Mesendoderm (in vitro differentiated cells): ENCODE measurements around the gene MSLN.

Experiments
- DNase-seq: peaks from one replicate; pipeline ENCODE4 v3.0.0; 2013
- H2AK5ac ChIP-seq: 2 replicates; pipeline ENCODE4 v1.6.1; 2013; ENCODE audit warnings: low read length, inconsistent platforms
- H2BK120ac ChIP-seq: 2 replicates; pipeline ENCODE4 v1.6.1; 2013; ENCODE audit warnings: low read depth, mild to moderate bottlenecking, low read length, moderate library complexity, mixed read lengths
- H2BK15ac ChIP-seq: replicated peaks from 2 replicates; pipeline ENCODE4 v1.6.1; 2013; ENCODE audit warnings: low read depth, mild to moderate bottlenecking, moderate library complexity
- H2BK5ac ChIP-seq: 2 replicates; pipeline ENCODE4 v1.6.1; 2013; ENCODE audit warnings: low read length, inconsistent platforms
- H3K18ac ChIP-seq: 2 replicates; pipeline ENCODE4 v1.6.1; 2013; ENCODE audit warnings: mild to moderate bottlenecking, low read length, mixed read lengths
- H3K23ac ChIP-seq: one replicate; pipeline ENCODE4 v1.6.1; 2013; ENCODE audit warnings: low read length
- H3K27ac ChIP-seq: 2 replicates; pipeline ENCODE4 v1.5.1; 2013; ENCODE audit warnings: low read depth, mild to moderate bottlenecking, inconsistent platforms, low read length, moderate library complexity
- H3K27me3 ChIP-seq: 2 replicates; pipeline ENCODE4 v1.6.1; 2013; ENCODE audit warnings: low read length, control low read depth, mild to moderate bottlenecking, inconsistent platforms; ENCODE audit not compliant: insufficient read depth, poor library complexity
- H3K36me3 ChIP-seq: 2 replicates; pipeline ENCODE4 v1.6.1; 2013; ENCODE audit warnings: low read length, inconsistent platforms; ENCODE audit not compliant: control insufficient read depth, insufficient read depth
- H3K4ac ChIP-seq: one replicate; pipeline ENCODE4 v1.6.1; 2013; ENCODE audit warnings: low read depth, mild to moderate bottlenecking, low read length, moderate library complexity
- H3K4me1 ChIP-seq: 2 replicates; pipeline ENCODE4 v1.6.1; 2013; ENCODE audit warnings: low read depth, low read length, inconsistent platforms; ENCODE audit not compliant: control insufficient read depth
- H3K4me2 ChIP-seq: 2 replicates; pipeline ENCODE4 v1.6.1; 2013; ENCODE audit warnings: low read length
- H3K4me3 ChIP-seq: 2 replicates; pipeline ENCODE4 v1.5.1; 2013; ENCODE audit warnings: mild to moderate bottlenecking, low read length
- H3K56ac ChIP-seq: one replicate; pipeline ENCODE4 v1.6.1; 2013; ENCODE audit warnings: low read length
- H3K79me1 ChIP-seq: 2 replicates; pipeline ENCODE4 v1.6.1; 2013; ENCODE audit warnings: low read length, inconsistent platforms
- H3K79me2 ChIP-seq: 2 replicates; pipeline ENCODE4 v1.6.1; 2013; ENCODE audit warnings: mild to moderate bottlenecking, low read length; ENCODE audit not compliant: control insufficient read depth, insufficient read depth
- H3K9ac ChIP-seq: 2 replicates; pipeline ENCODE4 v1.6.1; 2013; ENCODE audit warnings: low read length, inconsistent platforms
- H4K5ac ChIP-seq: one replicate; pipeline ENCODE4 v1.6.1; 2013; ENCODE audit warnings: low read length
- H4K8ac ChIP-seq: one replicate; pipeline ENCODE4 v1.6.1; 2013; ENCODE audit warnings: low read depth, mild to moderate bottlenecking, control low read depth, low read length, moderate library complexity
- WGBS: extraction: QIAGEN DNeasy Blood & Tissue Kit; methylation state at CpG from one replicate; pipeline ENCODE4 v1.1.7; 2013; ENCODE audit warnings: low lambda C conversion rate, missing lambda C conversion rate; ENCODE audit not compliant: insufficient coverage; ENCODE audit errors: extremely low coverage; 5-methylcytosine and 5-hydroxymethylcytosine counted together

Gene MSLN

GRCh38 chr16:718389-718788 is 42.1 kb upstream of the MSLN start:
- Histone ChIP-seq H3K4ac (no peak overlapping the region), H3K4me2 (no peak overlapping the region), H2BK15ac (no peak overlapping the region), H2BK5ac (no peak overlapping the region), H3K36me3 (no peaks in the 10 kb centered on the region), H3K79me2 (no peaks in the 10 kb centered on the region), H4K8ac (no peak overlapping the region), H3K18ac (no peak overlapping the region), H3K9ac (no peak overlapping the region), H3K79me1 (no peaks in the 10 kb centered on the region), H3K27ac (no peak overlapping the region), H3K23ac (no peak overlapping the region), H3K4me1 (peaks cover 4% of the 10 kb centered on the region), H3K27me3 (peaks cover 7% of the 10 kb centered on the region), H2BK120ac (no peak overlapping the region), H3K4me3 (no peak overlapping the region), H4K5ac (no peak overlapping the region), H3K56ac (no peak overlapping the region), H2AK5ac (no peak overlapping the region)
- DNase-seq, result no peak
- no CpG with 5 or more reads among the region's 9 CpGs for WGBS

DNA sequence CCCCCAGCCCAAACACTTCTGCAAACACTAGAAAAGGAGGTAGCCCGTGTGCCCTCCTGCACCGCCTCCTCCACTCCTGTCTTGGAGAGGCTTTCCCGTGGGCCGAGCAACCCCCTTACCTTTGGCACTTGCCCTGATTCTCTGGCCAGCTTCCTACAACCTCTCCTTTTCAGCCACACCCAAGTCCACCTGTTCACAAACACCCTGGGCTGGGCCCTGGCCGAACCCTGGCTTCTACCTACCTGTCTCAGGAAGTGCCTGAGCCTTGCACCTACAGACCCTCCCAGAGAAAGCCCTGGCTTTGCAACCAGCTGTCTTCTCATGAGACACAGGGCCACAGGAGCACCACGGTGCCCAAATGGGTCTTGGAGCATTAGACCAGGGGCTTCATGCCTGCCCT is 41.6 kb upstream of the MSLN start:
- Histone ChIP-seq H3K4me3 (no peak overlapping the region), H3K18ac (no peak overlapping the region), H3K27ac (no peak overlapping the region), H2BK5ac (no peak overlapping the region), H3K4me2 (no peak overlapping the region), H3K36me3 (no peaks in the 10 kb centered on the region), H3K27me3 (peaks cover 7% of the 10 kb centered on the region), H4K8ac (no peak overlapping the region), H3K79me2 (no peaks in the 10 kb centered on the region), H3K4ac (no peak overlapping the region), H3K9ac (no peak overlapping the region), H4K5ac (no peak overlapping the region), H2AK5ac (no peak overlapping the region), H3K4me1 (peaks cover 4% of the 10 kb centered on the region), H3K23ac (no peak overlapping the region), H2BK120ac (no peak overlapping the region), H2BK15ac (no peak overlapping the region), H3K56ac (no peak overlapping the region), H3K79me1 (no peaks in the 10 kb centered on the region)
- WGBS, result no CpG with 5 or more reads among the region's 6 CpGs
- DNase-seq, result no peak

GRCh38 chr16:719815-720446 is 40.6 kb upstream of the MSLN start:
- Histone ChIP-seq H3K79me1 (no peaks in the 10 kb centered on the region), H3K4me2 (peak overlapping the region; percentile 92), H2AK5ac (no peak overlapping the region), H4K8ac (no peak overlapping the region), H4K5ac (no peak overlapping the region), H2BK15ac (no peak overlapping the region), H3K36me3 (no peaks in the 10 kb centered on the region), H2BK120ac (no peak overlapping the region), H3K27ac (no peak overlapping the region), H3K18ac (no peak overlapping the region), H3K56ac (peak overlapping the region; percentile 98), H3K4me1 (peaks cover 4% of the 10 kb centered on the region), H3K4ac (no peak overlapping the region), H3K23ac (no peak overlapping the region), H3K79me2 (no peaks in the 10 kb centered on the region), H3K4me3 (no peak overlapping the region), H3K27me3 (peaks cover 7% of the 10 kb centered on the region), H2BK5ac (no peak overlapping the region), H3K9ac (peak overlapping the region; percentile 95)
- no CpG with 5 or more reads among the region's 16 CpGs for WGBS
- no peak for DNase-seq

GRCh38 chr16:720447-720989 is 40.0 kb upstream of the MSLN start:
- Histone ChIP-seq H2BK120ac (no peak overlapping the region), H3K23ac (peak overlapping the region; percentile 66), H3K4me3 (peak overlapping the region; percentile 65), H3K18ac (peak overlapping the region; percentile 35), H2BK15ac (no peak overlapping the region), H3K56ac (peak overlapping the region; percentile 98), H2AK5ac (no peak overlapping the region), H3K79me1 (no peaks in the 10 kb centered on the region), H3K4ac (peak overlapping the region; percentile 50), H2BK5ac (peak overlapping the region; percentile 89), H3K4me1 (peaks cover 4% of the 10 kb centered on the region), H3K9ac (peak overlapping the region; percentile 95), H3K27ac (peak overlapping the region; percentile 80), H3K36me3 (no peaks in the 10 kb centered on the region), H3K4me2 (peak overlapping the region; percentile 92), H3K27me3 (peaks cover 4% of the 10 kb centered on the region), H4K5ac (no peak overlapping the region), H3K79me2 (no peaks in the 10 kb centered on the region), H4K8ac (no peak overlapping the region)
- DNase-seq, result peak; percentile 83
- no CpG with 5 or more reads among the region's 38 CpGs for whole genome bisulfite sequencing

- Histone ChIP-seq H3K9ac (peak within 1 kb of the TSS; percentile 95), H2BK15ac (no peak within 1 kb of the TSS), H3K36me3 (no peaks in the 10 kb centered on the region), H2BK5ac (peak within 1 kb of the TSS; percentile 89), H3K23ac (peak within 1 kb of the TSS; percentile 66), H4K5ac (no peak within 1 kb of the TSS), H2BK120ac (no peak within 1 kb of the TSS), H3K56ac (peak within 1 kb of the TSS; percentile 98), H3K4me2 (peak within 1 kb of the TSS; percentile 92), H2AK5ac (no peak within 1 kb of the TSS), H3K4me3 (peak within 1 kb of the TSS; percentile 65), H3K79me1 (no peaks in the 10 kb centered on the region), H3K4ac (peak within 1 kb of the TSS; percentile 50), H3K27me3 (no peaks in the 10 kb centered on the region), H3K79me2 (no peaks in the 10 kb centered on the region), H3K4me1 (peaks cover 4% of the 10 kb centered on the region), H3K27ac (peak within 1 kb of the TSS; percentile 80), H3K18ac (peak within 1 kb of the TSS; percentile 54), H4K8ac (no peak within 1 kb of the TSS)
- no CpG with 5 or more reads among the region's 106 CpGs for WGBS
- DNase-seq, result peak; percentile 95
These were observed 39.4 kb upstream of the MSLN start, which contains the start of gene ANTKMT for GRCh38 chr16:720990-721764. Gene ANTKMT (plus strand): TSS chr16:721146. CDS start chr16:721275, 129 bp downstream.
